Ovary (tissue), 9 donors: ENCODE results near the gene SMLR1. TPM values are rescaled to one million over a fixed set of nuclear protein-coding genes. Genes with fewer than 3 reads are reported as not detected.

Experiments used
- DNase-seq, 5 donors: peaks; one replicate each; pipeline ENCODE4 v3.0.0-alpha.2; 2019 to 2020
- H3K27ac ChIP-seq, 2 donors: fragments of 200-600 bp; one replicate each; pipeline versions ENCODE4 v1.5.1 to v1.8.0; 2019 to 2022
- H3K27me3 ChIP-seq: fragments of 200-600 bp; one replicate; pipeline ENCODE4 v1.8.0; 2022
- H3K36me3 ChIP-seq: fragments of 200-600 bp; sonication (generic); one replicate; pipeline ENCODE4 v1.5.1; 2019
- H3K4me1 ChIP-seq: one replicate; pipeline ENCODE4 v1.8.1; 2013; ENCODE audit warnings: mild to moderate bottlenecking, moderate library complexity; ENCODE audit not compliant: insufficient read depth
- H3K4me3 ChIP-seq: fragments of 200-600 bp; sonication (generic); one replicate; pipeline ENCODE4 v1.5.1; 2017
- H3K9me3 ChIP-seq, 2 donors: fragments of 200-600 bp in 1 of 2; sonication (generic) in 1 of 2; one replicate each; pipeline versions ENCODE4 v1.5.1 to v1.8.1; 2013 to 2019; ENCODE audit warnings: mild to moderate bottlenecking in 1 of 2, moderate library complexity in 1 of 2
- EP300 ChIP-seq: sonication (generic); formaldehyde crosslinking; IDR thresholded peaks from one replicate; pipeline ENCODE4 v1.6.1; 2017; ENCODE audit warnings: antibody characterized with exemption
- POLR2A ChIP-seq: fragments of 450-650 bp; IDR thresholded peaks from one replicate; pipeline ENCODE4 v1.6.1; 2017; ENCODE audit warnings: antibody characterized with exemption, mild to moderate bottlenecking, moderate library complexity
- WGBS, 3 donors: extraction: QIAGEN DNeasy Blood & Tissue Kit in 1 of 3; methylation state at CpG; one replicate each; pipeline versions ENCODE4 v1.1.5 to v1.1.7; 2013 to 2017; 5-methylcytosine and 5-hydroxymethylcytosine counted together
- intact Hi-C, 4 donors: fragments of 100-400 bp; cut with DNase I; formaldehyde crosslinking; loops; one replicate each; pipeline versions ENCODE4 v1.11.0 to v1.15.1; 2022 to 2023
- polyA plus RNA-seq, 2 donors: library from polyadenylated mRNA; stranded (reverse); fragments of 200-250 nt in 1 of 2; fragments of 350-450 nt in 1 of 2; fragmentation: Illumina TruSeq in 1 of 2; extraction: RNeasy Lipid Tissue Mini Kit (QIAGEN cat#74804) in 1 of 2; gene quantifications; one replicate each; pipeline ENCODE4 v1.2.3, GENCODE V29; 2013 to 2014
- total RNA-seq, 7 donors: library from RNA; depleted of rRNA in 2 of 7; stranded (reverse); fragments of >200 nt in 2 of 7; fragmentation: NEBNext Ultra II Directional in 3 of 7; extraction: Animal tissue kit (Norgen Biotek cat#: 25700) in 3 of 7; gene quantifications; one replicate each; pipeline versions ENCODE4 v1.1.0 to v1.2.4, GENCODE V29; 2016 to 2023
- TF ChIP-seq, protein P1 (sequence below), 3 donors: fragments of 450-650 bp in 2 of 3; fragments of 200-600 bp in 1 of 3; IDR thresholded peaks; one replicate each; pipeline versions ENCODE4 v1.5.1 to v1.8.0; 2016 to 2022; ENCODE audit warnings: antibody characterized with exemption in 3 of 3, mild to moderate bottlenecking in 1 of 3
- donor health status: DM: no; HTN: no; CAD: no; lungs with moderate emphysema.
- donor health status: DM: no; HTN: no; CAD: no.
- donor health status: Bipolar disorder and iron deficiency.
- donor health status: DM: yes; HTN: yes; CAD: no.
- donor health status: DM: no; HTN: no; CAD: no.
- donor health status: DM: yes; HTN: yes; CAD: no.

SMLR1 gene
- total and polyA plus RNA-seq, 9 donors, result 0.08 to 0.40 (median 0.16) TPM; not detected in 5

GRCh38 chr6:130831607-130832006 is 4.4 kb downstream of the SMLR1 start:
- 89 to 96% (median 93%) methylated on average over 5 of the region's 5 CpGs for WGBS, 3 donors

GRCh38 chr6:130833569-130833968 is 6.4 kb downstream of the SMLR1 start:
- H3K4me1 ChIP-seq, result peaks cover 2% of the 10 kb centered on the region

More at GRCh38 chr6:130831607-130832006, 4.4 kb downstream of the SMLR1 start:
- Histone ChIP-seq H3K27me3 (no peaks in the 10 kb centered on the region), H3K27ac (no peak overlapping the region), H3K4me3 (no peak overlapping the region), H3K4me1 (no peaks in the 10 kb centered on the region), H3K36me3 (no peaks in the 10 kb centered on the region), H3K9me3 (no peaks in the 10 kb centered on the region)
- no peak for DNase-seq
- intact Hi-C loops, result loop anchor here in 1 of 4 donors (10.0 kb wide), 1 partner anchor 137 kb away; no protein-coding TSS in a partner anchor
- TF ChIP-seq POLR2A, result no peak
- TF ChIP-seq, protein P1, sequence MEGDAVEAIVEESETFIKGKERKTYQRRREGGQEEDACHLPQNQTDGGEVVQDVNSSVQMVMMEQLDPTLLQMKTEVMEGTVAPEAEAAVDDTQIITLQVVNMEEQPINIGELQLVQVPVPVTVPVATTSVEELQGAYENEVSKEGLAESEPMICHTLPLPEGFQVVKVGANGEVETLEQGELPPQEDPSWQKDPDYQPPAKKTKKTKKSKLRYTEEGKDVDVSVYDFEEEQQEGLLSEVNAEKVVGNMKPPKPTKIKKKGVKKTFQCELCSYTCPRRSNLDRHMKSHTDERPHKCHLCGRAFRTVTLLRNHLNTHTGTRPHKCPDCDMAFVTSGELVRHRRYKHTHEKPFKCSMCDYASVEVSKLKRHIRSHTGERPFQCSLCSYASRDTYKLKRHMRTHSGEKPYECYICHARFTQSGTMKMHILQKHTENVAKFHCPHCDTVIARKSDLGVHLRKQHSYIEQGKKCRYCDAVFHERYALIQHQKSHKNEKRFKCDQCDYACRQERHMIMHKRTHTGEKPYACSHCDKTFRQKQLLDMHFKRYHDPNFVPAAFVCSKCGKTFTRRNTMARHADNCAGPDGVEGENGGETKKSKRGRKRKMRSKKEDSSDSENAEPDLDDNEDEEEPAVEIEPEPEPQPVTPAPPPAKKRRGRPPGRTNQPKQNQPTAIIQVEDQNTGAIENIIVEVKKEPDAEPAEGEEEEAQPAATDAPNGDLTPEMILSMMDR (IDR thresholded peaks at IDR 0.05), result no peak
- no peak for TF ChIP-seq EP300

DNA sequence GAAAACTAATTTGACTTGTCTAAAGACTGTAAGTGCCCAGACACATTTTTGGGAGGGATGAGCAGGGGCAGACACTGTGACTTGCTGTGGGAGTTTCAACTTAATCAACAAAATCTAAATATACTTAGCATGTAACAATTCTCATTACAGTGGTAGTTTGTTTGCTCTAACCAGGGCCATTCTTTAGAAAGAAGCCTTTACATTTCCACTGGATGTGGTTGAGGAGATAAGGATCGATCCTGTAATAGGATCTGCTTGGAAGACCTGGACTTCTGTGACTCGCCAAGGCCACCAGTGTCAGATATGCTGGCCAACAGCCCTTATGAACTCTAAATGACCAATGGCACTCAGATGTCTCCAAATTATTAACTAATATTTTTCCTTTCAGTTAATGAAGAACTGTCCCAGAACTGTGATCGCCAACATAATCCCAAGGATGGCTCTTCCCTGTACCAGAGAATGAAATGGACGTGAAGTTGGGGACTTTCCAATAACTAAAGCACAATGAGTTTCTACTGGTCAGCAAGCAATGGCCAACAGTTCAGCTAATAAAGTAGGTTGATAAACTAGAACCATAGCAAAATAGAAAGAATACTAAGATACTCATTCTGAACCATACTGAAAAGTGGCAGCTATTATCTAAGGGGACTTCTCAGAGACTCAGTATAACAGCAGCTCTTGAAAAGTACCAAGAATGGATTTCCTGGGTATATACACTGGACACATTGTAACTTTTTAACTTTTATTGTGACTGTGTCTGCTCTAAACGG is 7.5 kb downstream of the SMLR1 start:
- no peak for DNase-seq
- intact Hi-C loops, result loop anchor here in 1 of 4 donors (10.0 kb wide), 1 partner anchor 140 kb away; no protein-coding TSS in a partner anchor
- Histone ChIP-seq H3K27ac (no peak overlapping the region), H3K27me3 (no peaks in the 10 kb centered on the region), H3K4me1 (peaks cover 3% of the 10 kb centered on the region), H3K36me3 (no peaks in the 10 kb centered on the region), H3K4me3 (no peak overlapping the region), H3K9me3 (no peaks in the 10 kb centered on the region)
- TF ChIP-seq, protein P1 (IDR thresholded peaks at IDR 0.05), result no peak
- no peak for TF ChIP-seq EP300
- TF ChIP-seq POLR2A, result no peak
- 90 to 98% (median 97%) methylated on average over 5 of the region's 5 CpGs for WGBS, 3 donors

More at GRCh38 chr6:130833569-130833968, 6.4 kb downstream of the SMLR1 start:
- WGBS, 3 donors, result 39 to 75% (median 47%) methylated on average over 1 of the region's 1 CpG
- intact Hi-C loops, result loop anchor here in 1 of 4 donors (10.0 kb wide), 1 partner anchor 139 kb away; no protein-coding TSS in a partner anchor
- DNase-seq, result no peak
- no peaks in the 10 kb centered on the region for H3K27me3 ChIP-seq
- no peaks in the 10 kb centered on the region for H3K9me3 ChIP-seq
- no peaks in the 10 kb centered on the region for H3K36me3 ChIP-seq
- TF ChIP-seq EP300 (no peak), POLR2A (no peak)
- TF ChIP-seq, protein P1 (IDR thresholded peaks at IDR 0.05), result no peak
- no peak overlapping the region for H3K27ac ChIP-seq
- H3K4me3 ChIP-seq, result no peak overlapping the region

DNA sequence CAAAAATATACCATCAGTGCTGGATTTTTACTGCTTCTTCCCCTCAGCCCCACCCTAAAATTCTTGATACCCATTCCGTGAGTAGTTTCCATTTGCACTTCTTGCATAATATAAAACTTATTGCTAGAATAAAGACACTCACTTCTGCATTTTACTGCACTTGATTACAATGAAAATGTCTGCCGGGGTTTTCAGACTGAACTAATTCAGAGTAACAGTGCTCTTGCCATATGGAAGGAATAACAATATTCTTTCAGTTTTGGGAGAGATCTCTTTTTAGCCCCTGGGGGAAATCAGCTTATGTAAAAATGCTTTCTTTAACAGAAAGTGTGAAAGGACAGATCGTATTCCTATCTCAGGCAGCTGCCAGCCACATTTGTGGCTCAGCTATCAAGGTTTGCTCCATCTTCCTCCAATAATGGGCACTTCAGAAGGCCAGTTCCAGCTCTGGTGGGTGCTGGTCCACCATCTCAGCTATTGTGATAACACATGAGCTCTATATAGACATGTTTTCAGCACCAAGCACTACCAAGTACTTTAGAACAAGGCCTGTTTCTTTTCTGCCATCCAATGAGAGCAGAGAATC is 8.9 kb downstream of the SMLR1 start:
- 78 to 94% (median 94%) methylated on average over 3 of the region's 3 CpGs for WGBS, 3 donors
- H3K27me3 ChIP-seq, result no peaks in the 10 kb centered on the region
- intact Hi-C loops, result loop anchor here in 1 of 4 donors (10.0 kb wide), 1 partner anchor 141 kb away; no protein-coding TSS in a partner anchor
- H3K36me3 ChIP-seq, result no peaks in the 10 kb centered on the region
- no peak overlapping the region for H3K27ac ChIP-seq
- H3K4me3 ChIP-seq, result no peak overlapping the region
- H3K9me3 ChIP-seq, result no peaks in the 10 kb centered on the region
- TF ChIP-seq POLR2A, result no peak
- no peak for TF ChIP-seq EP300
- TF ChIP-seq, protein P1 (IDR thresholded peaks at IDR 0.05), result no peak
- peaks cover 4% of the 10 kb centered on the region for H3K4me1 ChIP-seq
- DNase-seq, result no peak
